ENCODE measurements around the gene ERCC2. TPM values are rescaled to one million over a fixed set of nuclear protein-coding genes. Genes with fewer than 3 reads are reported as not detected.
"Not testable (repeated sequence)": the region's sequence is repeated elsewhere in the genome, so short reads cannot be mapped to it uniquely, and the experiment has no call there.

Gene ERCC2
- polyA plus RNA-seq, 1 experiment: 94.6 TPM

GRCh38 chr19:45339629-45340028 lies 30.7 kb downstream of the ERCC2 start:
- H3K4me3 ChIP-seq (ENCODE audit: low read depth, low read length): no peak overlapping the region
- ChIA-PET CTCF (interaction anchor here (0.5 to 4.0 kb wide), 20 partner anchors 10 to 1562 kb away, joined by 3 to 31 read pairs (median 4); no protein-coding TSS in a partner anchor), POLR2A (no interaction called here)
- TF ChIP-seq CTCF (IDR thresholded peaks at IDR 0.05; ENCODE audit: insufficient read depth, low read depth, low read length): no peak
- peaks cover 6% of the 10 kb centered on the region; the same call in 1 of the 2 replicates for H3K27me3 ChIP-seq (ENCODE audit: control insufficient read depth, insufficient read depth, low read length)
- no peaks in the 10 kb centered on the region for H3K36me3 ChIP-seq (ENCODE audit: control insufficient read depth, insufficient read depth, low read length)
- no peak for DNase-seq (ENCODE audit: low read depth)

GRCh38 chr19:45336696-45337251 lies 33.6 kb downstream of the ERCC2 start:
- ChIA-PET CTCF (interaction anchor here (0.6 to 4.0 kb wide), 5 partner anchors 12 to 348 kb away, joined by 3 to 31 read pairs (median 3); no protein-coding TSS in a partner anchor), POLR2A (no interaction called here)
- no peak for DNase-seq (ENCODE audit: low read depth)
- no peak for TF ChIP-seq CTCF (IDR thresholded peaks at IDR 0.05; ENCODE audit: insufficient read depth, low read depth, low read length)
- Histone ChIP-seq H3K4me3 (ENCODE audit: low read depth, low read length) (no peak overlapping the region), H3K27me3 (ENCODE audit: control insufficient read depth, insufficient read depth, low read length) (peaks cover 6% of the 10 kb centered on the region; the same call in 1 of the 2 replicates), H3K36me3 (ENCODE audit: control insufficient read depth, insufficient read depth, low read length) (no peaks in the 10 kb centered on the region)

DNA sequence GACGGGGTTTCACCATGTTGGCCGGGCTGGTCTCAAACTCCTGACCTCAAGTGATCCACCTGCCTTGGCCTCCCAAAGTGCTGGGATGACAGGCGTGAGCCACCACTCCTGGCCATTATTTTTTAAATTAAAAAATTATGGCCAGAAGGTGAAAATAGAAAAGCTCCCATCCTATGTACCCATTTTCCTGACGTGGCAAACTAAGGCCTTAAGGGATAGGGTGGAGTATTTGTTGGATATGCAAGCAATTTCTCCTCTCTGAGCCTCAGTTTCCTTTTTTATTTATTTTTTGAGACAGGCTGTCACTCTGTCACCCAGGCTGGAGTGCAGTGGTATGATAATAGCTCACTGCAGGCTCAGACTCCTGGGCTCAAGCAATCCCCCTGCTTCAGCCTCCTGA lies 35.5 kb downstream of the ERCC2 start:
- DNase-seq (ENCODE audit: low read depth); H3K4me3 ChIP-seq (ENCODE audit: low read depth, low read length); POLR2A ChIA-PET; H3K27me3 ChIP-seq (ENCODE audit: control insufficient read depth, insufficient read depth, low read length); H3K36me3 ChIP-seq (ENCODE audit: control insufficient read depth, insufficient read depth, low read length): not testable (repeated sequence)
- CTCF ChIA-PET: interaction anchor here (0.6 to 1.1 kb wide), 2 partner anchors 71 to 76 kb away, joined by 4 read pairs; no protein-coding TSS in a partner anchor

GRCh38 chr19:45333609-45334303 lies 36.6 kb downstream of the ERCC2 start:
- no peaks in the 10 kb centered on the region for H3K36me3 ChIP-seq (ENCODE audit: control insufficient read depth, insufficient read depth, low read length)
- no peak overlapping the region for H3K4me3 ChIP-seq (ENCODE audit: low read depth, low read length)
- TF ChIP-seq CTCF (IDR thresholded peaks at IDR 0.05; ENCODE audit: insufficient read depth, low read depth, low read length): no peak
- ChIA-PET CTCF (interaction anchor here (0.6 to 1.4 kb wide), 2 partner anchors 8 to 235 kb away, joined by 3 to 4 read pairs; no protein-coding TSS in a partner anchor), POLR2A (interaction anchor here (0.6 kb wide), 1 partner anchor 85 kb away, joined by 6 read pairs; no protein-coding TSS in a partner anchor)
- H3K27me3 ChIP-seq (ENCODE audit: control insufficient read depth, insufficient read depth, low read length): no peaks in the 10 kb centered on the region
- DNase-seq (ENCODE audit: low read depth): no peak

DNA sequence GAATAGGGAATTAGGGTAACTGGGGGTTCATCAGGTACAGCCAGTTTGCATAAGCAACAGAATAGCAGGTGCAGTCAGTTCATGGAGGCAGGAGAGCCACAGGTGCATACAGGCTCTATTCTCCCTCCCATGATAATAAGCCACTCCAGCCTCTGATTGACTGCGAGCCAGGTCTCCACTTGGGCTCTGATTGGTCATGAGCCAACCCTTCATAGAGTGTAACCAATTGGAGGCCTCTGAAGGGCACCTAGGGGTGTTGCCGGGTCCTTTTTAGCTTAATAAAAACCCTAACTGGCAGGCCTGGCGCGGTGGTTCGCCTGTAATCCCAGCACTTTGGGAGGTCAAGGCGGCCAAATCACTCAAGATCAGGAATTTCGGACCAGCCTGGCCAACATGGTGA lies 39.0 kb downstream of the ERCC2 start:
- CTCF ChIA-PET: no interaction called here
- POLR2A ChIA-PET: no interaction called here
- DNase-seq (ENCODE audit: low read depth): no peak
- Histone ChIP-seq H3K4me3 (ENCODE audit: low read depth, low read length) (no peak overlapping the region), H3K27me3 (ENCODE audit: control insufficient read depth, insufficient read depth, low read length) (no peaks in the 10 kb centered on the region), H3K36me3 (ENCODE audit: control insufficient read depth, insufficient read depth, low read length) (no peaks in the 10 kb centered on the region)
- no peak for TF ChIP-seq CTCF (IDR thresholded peaks at IDR 0.05; ENCODE audit: insufficient read depth, low read depth, low read length)

All from BJ (cell line).